ENCODE results near the gene BRD3.
"Not testable (repeated sequence)": the region's sequence is repeated elsewhere in the genome, so short reads cannot be mapped to it uniquely, and the experiment has no call there.

BRD3 gene

GRCh38 chr9:134067904-134068743 is at the start of gene BRD3:
Gene BRD3 (minus strand): TSS chr9:134068026. CDS start chr9:134053477, 14,549 bp downstream.
- peak; percentile 79 for DNase-seq

- DNase-seq, result no peak
Measured at GRCh38 chr9:134112561-134112960, 44.7 kb upstream of the BRD3 start.

GRCh38 chr9:134111064-134111463 is 43.2 kb upstream of the BRD3 start:
- DNase-seq, result no peak

- DNase-seq, result no peak
Measured at GRCh38 chr9:134103391-134103998, 35.7 kb upstream of the BRD3 start.

DNA sequence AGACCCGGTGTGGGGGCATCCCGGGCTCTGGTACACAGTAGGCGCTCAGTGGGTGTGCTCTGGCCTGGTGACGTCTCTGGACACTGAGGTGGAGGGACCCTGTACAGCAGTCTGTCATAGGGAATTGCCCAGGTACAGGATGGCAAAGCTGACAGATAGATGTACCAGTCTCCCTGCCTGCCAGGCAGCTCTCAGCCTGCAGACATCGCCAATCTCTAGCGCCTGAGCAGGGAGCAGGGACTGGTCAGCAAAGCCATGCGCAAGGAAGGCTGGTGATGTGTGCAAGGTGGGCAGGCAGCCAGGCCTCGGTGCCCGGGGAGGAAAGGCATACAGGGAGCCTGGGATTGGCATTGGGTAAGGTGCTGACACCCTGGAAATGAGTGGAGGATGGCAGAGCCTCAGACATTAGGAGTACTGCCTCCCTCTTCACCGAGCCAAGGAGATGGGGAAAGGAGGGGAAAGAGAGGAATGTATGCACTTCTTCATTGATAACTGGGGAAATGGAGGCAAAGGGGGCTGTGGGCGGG is 33.9 kb upstream of the BRD3 start:
- DNase-seq, result no peak

DNA sequence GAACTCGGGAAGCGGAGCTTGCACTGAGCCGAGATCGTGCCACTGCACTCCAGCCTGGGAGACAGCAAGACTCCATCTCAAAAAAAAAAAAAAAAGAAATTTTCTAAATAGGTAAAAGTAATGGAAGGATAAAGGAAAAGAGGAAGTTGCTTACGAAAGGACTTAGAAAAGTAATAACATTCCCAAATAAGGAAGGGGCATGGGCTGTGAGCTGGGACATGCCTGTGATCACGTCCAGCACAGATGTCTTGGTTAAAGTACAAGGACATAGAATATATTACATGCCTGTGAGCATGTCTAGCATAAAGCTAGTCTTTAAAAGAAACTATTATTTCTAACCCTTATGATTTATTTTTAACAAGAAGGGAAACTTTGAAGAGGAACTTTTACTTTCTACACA is 33.3 kb upstream of the BRD3 start:
- DNase-seq, result not testable (repeated sequence)

DNA sequence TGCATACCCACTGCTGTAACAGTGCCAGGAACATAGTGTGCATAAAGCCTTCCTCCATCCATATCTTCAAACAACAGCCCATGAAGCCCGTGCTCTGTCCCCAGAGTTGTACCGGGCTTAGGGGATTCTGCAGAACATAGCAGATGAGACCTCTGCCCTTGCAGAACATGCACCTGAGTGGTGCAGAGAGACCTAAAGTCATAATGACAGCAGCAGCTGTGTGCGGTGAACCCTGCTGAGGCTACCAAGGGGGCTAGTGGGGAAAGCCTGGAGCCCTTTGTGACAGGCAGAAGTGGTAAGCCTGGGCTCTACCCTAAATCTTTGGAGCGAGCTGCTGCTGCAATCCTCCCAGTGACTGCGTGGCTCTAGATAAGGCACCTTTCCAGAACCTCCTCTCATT is 32.2 kb upstream of the BRD3 start:
- DNase-seq, result no peak

GRCh38 chr9:134099123-134099761 is 31.4 kb upstream of the BRD3 start:
- peak; percentile 39 for DNase-seq

DNA sequence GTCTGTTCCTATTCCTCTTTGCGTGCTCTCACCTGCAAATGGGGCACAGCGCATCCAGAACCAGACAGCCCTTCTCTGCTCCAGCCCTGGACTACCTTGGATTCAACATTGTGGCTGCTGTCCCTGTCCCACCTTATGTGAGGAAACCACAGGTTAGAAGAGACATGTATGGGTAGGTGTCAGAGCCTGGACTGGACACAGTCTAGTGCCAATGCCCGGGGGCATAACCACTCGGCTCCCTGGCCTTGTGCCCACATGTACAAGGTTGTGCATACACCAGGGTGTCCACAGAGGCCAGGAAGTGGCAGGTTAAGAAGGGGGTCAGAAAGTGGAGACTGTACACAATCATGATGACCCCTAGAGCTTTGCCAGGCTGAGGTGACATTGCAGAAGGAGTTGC is 22.1 kb upstream of the BRD3 start:
- DNase-seq, result no peak

DNA sequence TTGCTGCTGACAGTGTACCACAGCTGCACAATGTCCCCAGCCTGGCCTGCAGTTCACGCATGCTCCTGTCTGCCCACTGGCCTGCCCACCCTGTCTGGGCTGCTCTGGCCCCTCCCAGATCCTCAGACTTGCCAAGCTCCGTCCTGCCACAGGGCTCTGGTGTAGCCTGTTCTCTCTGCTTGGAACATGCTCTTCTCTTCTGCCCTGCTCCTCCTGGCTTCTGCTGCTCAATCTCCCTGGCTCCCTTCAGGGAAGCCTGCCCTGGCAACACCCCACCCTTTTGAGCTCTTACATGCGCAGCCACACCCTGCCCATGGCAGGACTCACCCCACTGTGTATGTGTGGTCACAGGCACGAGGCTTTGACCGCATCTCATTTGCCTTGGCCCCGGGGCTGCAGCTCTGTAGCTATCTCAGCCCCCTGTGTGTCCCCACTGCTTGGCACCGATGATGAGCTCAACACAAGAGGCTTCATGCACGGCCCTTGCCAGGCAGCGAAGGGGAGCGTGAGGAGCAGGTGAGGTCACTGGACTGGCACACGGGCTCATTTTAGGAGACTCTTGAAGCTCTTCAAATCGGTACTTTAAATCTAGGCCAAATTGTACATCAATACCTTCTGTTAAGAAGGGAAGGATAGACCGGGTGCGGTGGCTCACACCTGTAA is 20.4 kb upstream of the BRD3 start:
- DNase-seq, result no peak

GRCh38 chr9:134085674-134086073 is 17.8 kb upstream of the BRD3 start:
- DNase-seq, result no peak

DNA sequence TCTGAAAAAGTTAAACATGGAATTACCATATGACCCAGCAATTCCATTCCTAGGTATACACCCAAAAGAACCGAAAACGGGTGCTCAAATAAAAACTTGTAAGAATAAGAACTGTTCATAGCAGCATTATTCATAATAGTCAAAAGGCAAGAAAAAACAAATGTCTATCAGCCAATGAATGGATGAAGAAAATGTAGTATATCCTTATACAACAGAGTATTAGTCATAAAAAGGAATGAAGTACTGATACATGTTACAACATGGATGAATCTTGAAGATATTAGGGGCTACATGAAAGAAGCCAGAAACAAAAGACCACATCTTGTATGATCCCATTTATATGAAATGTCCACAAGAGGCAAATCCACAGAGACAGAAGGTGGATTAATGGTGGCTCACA is 15.6 kb upstream of the BRD3 start:
- DNase-seq, result no peak

- DNase-seq, result no peak
Measured at GRCh38 chr9:134076644-134077043, 8.8 kb upstream of the BRD3 start.

DNA sequence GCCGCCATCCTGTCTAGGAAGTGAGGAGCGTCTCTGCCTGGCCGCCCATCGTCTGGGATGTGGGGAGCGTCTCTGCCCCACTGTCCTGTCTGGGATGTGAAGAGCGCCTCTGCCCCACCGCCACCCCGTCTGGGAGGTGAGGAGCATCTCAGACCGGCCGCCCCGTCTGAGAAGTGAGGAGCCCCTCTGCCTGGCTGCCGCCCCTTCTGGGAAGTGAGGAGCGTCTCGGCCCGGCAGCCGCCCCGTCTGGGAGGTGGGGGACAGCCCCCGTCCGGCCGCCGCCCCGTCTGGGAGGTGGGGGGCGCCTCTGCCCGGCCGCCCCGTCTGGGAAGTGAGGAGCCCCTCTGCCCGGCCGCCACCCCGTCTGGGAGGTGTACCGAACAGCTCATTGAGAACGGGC is 7.9 kb upstream of the BRD3 start:
- not testable (repeated sequence) for DNase-seq

- no peak for DNase-seq
Measured at GRCh38 chr9:134073500-134073899, 5.7 kb upstream of the BRD3 start.

DNA sequence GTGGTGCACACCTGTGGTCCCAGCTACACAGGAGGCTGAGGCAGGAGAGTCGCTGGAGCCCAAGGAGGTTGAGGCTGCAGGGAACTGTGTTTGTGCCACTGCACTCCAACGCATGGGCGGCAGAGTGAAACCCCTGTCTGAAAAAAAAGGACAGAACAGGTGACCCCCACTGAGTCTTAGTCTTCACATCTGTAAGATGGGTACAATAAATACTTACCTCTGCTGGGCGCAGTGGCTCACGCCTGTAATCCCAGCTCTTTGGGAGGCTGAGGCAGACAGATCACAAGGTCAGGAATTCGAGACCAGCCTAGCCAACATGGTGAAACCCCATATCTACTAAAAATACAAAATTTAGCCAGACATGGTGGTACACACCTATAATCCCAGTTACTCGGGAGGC is 4.9 kb upstream of the BRD3 start:
- DNase-seq, result not testable (repeated sequence)

DNA sequence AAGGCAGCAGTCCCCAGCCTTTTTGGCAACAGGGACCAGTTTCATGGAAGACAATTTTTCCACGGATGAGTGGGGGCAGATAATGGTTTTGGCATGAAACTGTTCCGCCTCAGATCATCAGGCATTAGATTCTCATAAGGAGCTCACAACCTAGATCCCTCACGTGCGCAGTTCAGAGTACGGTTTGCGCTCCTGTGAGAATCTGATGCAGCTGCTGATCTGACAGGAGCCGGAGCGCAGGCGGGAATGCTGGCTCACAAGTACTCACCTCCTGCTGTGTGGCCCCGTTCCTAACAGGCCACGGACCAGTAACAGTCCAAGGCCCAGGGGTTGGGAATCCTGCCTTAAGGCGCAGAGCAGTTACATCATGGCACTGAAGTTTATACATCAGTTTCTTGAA is 3.3 kb upstream of the BRD3 start:
- no peak for DNase-seq

DNA sequence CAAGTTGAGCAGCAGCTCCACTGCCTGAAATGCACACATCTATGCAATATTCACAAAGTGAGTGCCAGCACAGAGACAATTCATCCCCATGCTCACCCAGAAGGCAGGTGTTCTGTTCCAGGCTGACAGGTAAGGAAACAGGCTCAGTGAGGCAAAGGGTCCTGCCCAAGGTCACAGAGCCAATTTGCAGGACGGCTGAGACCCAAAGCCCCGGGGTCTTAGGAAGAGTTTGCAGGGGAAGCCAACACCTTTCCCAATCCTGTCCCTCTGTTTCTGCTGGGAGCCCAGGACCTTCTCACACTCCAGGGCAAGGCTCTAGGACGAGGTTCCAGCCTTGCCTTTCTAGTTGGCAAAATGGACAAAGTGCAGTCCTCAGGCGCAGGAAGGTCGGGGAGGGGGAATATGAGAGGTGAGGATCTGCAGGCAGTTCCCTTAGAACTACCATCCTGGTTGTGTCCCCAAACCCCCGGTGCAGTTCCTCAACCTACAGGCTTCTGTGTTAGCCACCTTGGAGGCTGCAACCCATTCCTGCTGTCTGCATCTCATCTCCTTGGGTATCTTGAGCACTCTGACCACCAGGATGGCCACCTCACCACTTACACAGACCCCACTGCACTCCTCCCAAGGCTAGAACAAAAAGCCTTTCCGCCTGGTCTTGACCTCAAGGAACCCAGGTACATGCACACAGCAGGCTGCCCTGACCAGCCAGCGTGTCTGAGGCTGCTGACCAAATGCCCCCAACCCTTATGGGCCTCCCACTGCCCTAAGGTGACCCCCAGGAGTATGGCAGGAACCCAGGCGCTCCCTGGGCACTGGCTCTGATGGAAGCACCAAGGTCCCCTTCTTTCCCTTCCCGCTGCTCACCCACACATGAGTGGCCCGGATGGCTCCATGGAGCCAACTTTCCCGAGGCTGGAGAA is 1.9 kb upstream of the BRD3 start:
- no peak for DNase-seq

GRCh38 chr9:134068744-134069479 is 1.1 kb upstream of the BRD3 start:
- DNase-seq, result no peak

GRCh38 chr9:134066913-134067851 is 644 bp downstream of the BRD3 start:
- peak; percentile 43 for DNase-seq
